Activated B cell treated with CpG ODN at 0.5 μM for 24 hours (primary cell): Measurements from ENCODE around the gene TNXB. TPM values are rescaled to one million over a fixed set of nuclear protein-coding genes. Genes with fewer than 3 reads are reported as not detected.

ENCODE experiments used
- ATAC-seq: fragments of 200-7000 bp; cut with Tn5 transposase; one replicate; pipeline ENCODE4 v1.10.0; 2021; ENCODE audit warnings: low read depth, mild to moderate bottlenecking, moderate library complexity
- CTCF ChIA-PET: fragments of 350-600 bp; sonication (Branson Sonifier 250); formaldehyde crosslinking; loops from one replicate; lab custom pipeline; 2021; ENCODE audit warnings: antibody characterized with exemption; lab: Charles Lee
- POLR2A ChIA-PET: fragments of 350-600 bp; sonication (Branson Sonifier 250); formaldehyde crosslinking; loops from one replicate; lab custom pipeline; 2021; ENCODE audit warnings: antibody characterized with exemption; lab: Charles Lee
- DNase-seq: peaks from one replicate; pipeline ENCODE4 v3.0.0; 2022
- H3K27ac Mint-ChIP-seq: one replicate; pipeline ENCODE4 v1.8.0; 2020; ENCODE audit warnings: mixed read lengths
- H3K27me3 Mint-ChIP-seq: one replicate; pipeline ENCODE4 v1.8.0; 2021; ENCODE audit warnings: mixed read lengths
- H3K36me3 Mint-ChIP-seq: one replicate; pipeline ENCODE4 v1.8.0; 2021; ENCODE audit warnings: low read depth, mixed read lengths
- H3K4me1 Mint-ChIP-seq: one replicate; pipeline ENCODE4 v1.8.0; 2021; ENCODE audit warnings: mixed read lengths
- H3K4me3 Mint-ChIP-seq: one replicate; pipeline ENCODE4 v1.8.0; 2020; ENCODE audit warnings: mild to moderate bottlenecking, mixed read lengths
- H3K9me3 Mint-ChIP-seq: one replicate; pipeline ENCODE4 v1.8.0; 2020; ENCODE audit warnings: mixed read lengths
- intact Hi-C: fragments of 100-400 bp; cut with micrococcal nuclease; formaldehyde crosslinking; loops from one replicate; pipeline ENCODE4 v1.15.1; 2024
- total RNA-seq: library from RNA; stranded (reverse); gene quantifications from 2 replicates; pipeline ENCODE4 v1.2.3, GENCODE V29; 2022
- TF ChIP-seq, protein P1 (sequence below): fragments of 200-600 bp; IDR thresholded peaks from one replicate; pipeline ENCODE4 v1.8.0; 2022; ENCODE audit warnings: antibody characterized with exemption, mild to moderate bottlenecking

The TNXB gene
- total RNA-seq, 1 donor from 2014 or later = 12.4 TPM

DNA sequence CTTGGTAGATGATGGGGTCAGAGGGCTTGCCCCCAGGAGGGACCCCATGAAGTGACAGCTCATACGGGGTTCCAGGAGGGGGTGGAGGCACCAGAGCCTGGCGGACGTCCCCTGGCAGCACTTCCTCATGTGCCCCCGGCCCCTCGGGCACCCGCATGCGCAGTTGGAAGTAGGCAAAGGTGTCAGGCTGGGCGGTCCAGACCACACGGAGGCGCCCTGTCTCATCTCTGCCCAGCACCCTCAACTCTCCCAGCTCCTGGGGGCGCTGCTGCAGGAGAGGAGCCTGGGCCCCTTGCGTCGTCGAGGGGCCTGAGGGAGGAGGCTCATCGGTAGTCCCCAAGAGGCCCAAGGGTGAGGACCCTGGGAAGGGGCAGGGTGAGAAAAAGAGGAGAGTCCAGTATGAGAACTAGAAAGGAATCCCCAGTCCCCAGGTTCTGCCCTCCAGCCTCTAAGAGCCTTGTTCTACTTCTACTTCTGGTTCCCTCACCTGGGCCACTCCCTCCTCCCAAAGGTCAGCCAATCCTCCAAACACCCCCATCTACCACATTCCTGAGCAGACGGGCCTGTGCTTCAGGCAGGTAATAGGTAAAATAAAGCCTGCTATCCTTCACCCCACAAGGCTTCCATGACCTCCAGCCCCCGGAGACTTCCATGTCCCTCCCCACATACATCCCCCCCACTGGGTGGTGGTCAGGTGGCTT is 23.2 kb downstream of the TNXB start:
- TF ChIP-seq, protein P1, sequence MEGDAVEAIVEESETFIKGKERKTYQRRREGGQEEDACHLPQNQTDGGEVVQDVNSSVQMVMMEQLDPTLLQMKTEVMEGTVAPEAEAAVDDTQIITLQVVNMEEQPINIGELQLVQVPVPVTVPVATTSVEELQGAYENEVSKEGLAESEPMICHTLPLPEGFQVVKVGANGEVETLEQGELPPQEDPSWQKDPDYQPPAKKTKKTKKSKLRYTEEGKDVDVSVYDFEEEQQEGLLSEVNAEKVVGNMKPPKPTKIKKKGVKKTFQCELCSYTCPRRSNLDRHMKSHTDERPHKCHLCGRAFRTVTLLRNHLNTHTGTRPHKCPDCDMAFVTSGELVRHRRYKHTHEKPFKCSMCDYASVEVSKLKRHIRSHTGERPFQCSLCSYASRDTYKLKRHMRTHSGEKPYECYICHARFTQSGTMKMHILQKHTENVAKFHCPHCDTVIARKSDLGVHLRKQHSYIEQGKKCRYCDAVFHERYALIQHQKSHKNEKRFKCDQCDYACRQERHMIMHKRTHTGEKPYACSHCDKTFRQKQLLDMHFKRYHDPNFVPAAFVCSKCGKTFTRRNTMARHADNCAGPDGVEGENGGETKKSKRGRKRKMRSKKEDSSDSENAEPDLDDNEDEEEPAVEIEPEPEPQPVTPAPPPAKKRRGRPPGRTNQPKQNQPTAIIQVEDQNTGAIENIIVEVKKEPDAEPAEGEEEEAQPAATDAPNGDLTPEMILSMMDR = no peak
- ATAC-seq = no peak
- H3K4me3 Mint-ChIP-seq = no peak overlapping the region
- ChIA-PET POLR2A (no interaction called here), CTCF (no interaction called here)
- H3K27me3 Mint-ChIP-seq = peaks cover 55% of the 10 kb centered on the region
- H3K36me3 Mint-ChIP-seq = no peaks in the 10 kb centered on the region
- intact Hi-C loops = no loop called here
- H3K9me3 Mint-ChIP-seq = no peaks in the 10 kb centered on the region
- no peak overlapping the region for H3K27ac Mint-ChIP-seq
- peaks cover 10% of the 10 kb centered on the region for H3K4me1 Mint-ChIP-seq
- no peak for DNase-seq

DNA sequence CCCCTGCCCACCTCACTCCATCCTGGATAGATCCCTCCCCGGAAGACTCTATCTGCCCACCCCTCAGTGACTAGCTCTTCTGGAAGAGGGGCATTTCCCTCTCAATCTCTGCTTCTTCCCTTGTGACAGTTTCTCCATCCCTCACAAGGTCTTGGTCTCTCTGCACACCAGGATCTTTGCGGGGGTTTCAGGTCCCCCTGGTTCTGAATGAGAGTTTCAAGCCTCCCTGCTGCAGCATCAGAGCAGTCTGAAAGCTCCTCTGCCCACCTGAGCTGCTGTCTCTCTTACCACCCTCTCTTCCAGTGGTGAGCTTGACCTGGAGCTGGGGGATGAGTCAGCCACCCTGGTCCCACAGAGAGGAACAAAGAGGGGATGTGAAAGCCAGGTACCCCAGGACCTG is 24.4 kb downstream of the TNXB start:
- peaks cover 57% of the 10 kb centered on the region for H3K27me3 Mint-ChIP-seq
- H3K4me1 Mint-ChIP-seq = peaks cover 10% of the 10 kb centered on the region
- TF ChIP-seq, protein P1 = no peak
- no peak overlapping the region for H3K27ac Mint-ChIP-seq
- no peak overlapping the region for H3K4me3 Mint-ChIP-seq
- H3K36me3 Mint-ChIP-seq = no peaks in the 10 kb centered on the region
- CTCF ChIA-PET = no interaction called here
- intact Hi-C loops = no loop called here
- DNase-seq (no peak), ATAC-seq (no peak)
- POLR2A ChIA-PET = no interaction called here
- H3K9me3 Mint-ChIP-seq = no peaks in the 10 kb centered on the region

DNA sequence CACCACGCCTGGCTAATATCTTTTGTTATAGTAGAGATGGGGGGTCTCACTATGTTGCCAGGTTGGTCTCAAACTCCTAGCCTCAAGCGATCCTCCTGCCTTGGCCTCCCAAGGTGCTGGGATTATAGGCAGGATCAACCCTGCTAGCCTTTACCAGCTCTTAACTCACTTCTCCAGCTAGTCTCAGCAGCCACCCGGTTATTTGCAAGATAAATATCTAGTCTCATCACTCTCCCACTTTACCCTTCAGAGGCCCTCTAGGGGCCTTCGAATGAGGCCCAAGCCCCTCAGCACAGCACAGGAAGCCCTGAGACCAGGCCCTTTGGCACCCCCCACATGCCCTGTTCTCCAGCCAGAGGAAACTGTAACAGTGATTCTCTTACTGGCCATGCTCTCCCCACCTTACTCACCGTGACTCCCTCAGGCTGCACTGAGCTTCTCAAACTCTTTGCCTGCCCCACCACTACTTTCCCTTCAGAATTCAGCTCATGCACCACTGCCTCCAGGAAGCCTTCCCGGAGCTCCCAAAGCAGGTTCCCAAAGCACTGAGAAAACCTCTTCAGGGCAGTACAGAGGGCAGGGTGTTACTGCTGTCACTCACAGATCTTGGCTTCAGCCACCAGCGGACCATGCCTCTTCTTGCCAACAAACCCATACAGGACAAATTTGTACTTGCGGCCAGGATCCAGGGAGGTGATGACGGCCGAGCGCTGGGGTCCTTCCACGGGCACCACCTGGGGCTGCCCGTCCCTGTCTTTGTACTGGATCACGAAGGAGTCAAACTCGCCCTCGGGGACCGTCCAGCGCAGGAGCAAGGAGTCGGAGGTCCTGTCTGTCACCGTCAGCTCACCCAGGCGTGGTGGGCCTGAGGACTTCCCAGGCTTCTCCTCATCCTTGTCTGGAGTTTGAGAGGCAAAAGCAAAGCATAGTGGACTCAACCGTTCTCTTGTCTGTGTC is 25.0 kb downstream of the TNXB start:
- intact Hi-C loops = no loop called here
- DNase-seq (no peak), ATAC-seq (no peak)
- H3K4me1 Mint-ChIP-seq = peaks cover 10% of the 10 kb centered on the region
- peaks cover 57% of the 10 kb centered on the region for H3K27me3 Mint-ChIP-seq
- TF ChIP-seq, protein P1 = no peak
- no peaks in the 10 kb centered on the region for H3K9me3 Mint-ChIP-seq
- no peak overlapping the region for H3K27ac Mint-ChIP-seq
- CTCF ChIA-PET = no interaction called here
- no peaks in the 10 kb centered on the region for H3K36me3 Mint-ChIP-seq
- H3K4me3 Mint-ChIP-seq = no peak overlapping the region
- POLR2A ChIA-PET = no interaction called here

DNA sequence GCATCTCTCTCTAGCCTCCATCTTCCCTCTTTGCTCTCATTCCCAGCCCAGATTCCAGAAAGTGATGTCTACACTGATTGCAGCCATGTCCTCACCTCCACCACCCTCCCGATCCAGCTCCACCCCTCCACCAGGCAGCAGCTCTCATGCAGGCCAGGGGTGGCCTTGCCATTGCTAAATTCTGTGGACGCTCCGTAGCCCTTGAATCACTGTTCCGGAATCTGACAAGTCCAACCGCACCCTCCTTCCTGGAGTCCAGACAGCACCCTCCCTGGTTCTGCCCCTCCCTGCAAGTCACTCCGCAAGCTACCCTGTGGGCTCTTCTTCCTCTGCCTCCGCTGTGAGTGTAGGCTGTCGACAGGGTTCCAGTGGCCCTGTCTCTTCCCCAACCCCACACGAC is 26.2 kb downstream of the TNXB start:
- Mint-ChIP-seq H3K27me3 (peaks cover 54% of the 10 kb centered on the region), H3K9me3 (no peaks in the 10 kb centered on the region), H3K27ac (no peak overlapping the region), H3K4me1 (peaks cover 10% of the 10 kb centered on the region), H3K4me3 (no peak overlapping the region), H3K36me3 (no peaks in the 10 kb centered on the region)
- TF ChIP-seq, protein P1 = no peak
- ATAC-seq = no peak
- CTCF ChIA-PET = no interaction called here
- POLR2A ChIA-PET = no interaction called here
- intact Hi-C loops = no loop called here
- DNase-seq = no peak

DNA sequence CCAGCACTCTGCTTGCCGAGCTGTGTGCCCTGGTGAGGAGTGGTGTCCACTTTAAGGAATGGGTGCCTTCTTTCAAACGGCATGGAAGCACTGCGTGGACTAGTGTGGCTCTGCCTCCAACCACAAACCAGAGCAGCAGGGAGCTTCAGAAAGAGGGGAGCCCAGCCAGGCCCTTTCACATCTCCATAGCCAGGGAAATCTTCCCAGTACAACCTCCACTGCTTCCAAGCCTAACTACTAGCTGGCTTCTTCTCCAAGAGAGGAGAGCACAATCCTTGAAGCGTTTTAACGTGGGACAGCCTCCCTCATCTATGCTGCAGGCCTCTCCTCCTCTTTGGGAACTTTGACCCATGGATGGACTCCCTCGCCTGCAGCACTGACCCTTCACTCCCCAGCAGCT is 26.7 kb downstream of the TNXB start:
- Mint-ChIP-seq H3K27ac (no peak overlapping the region), H3K27me3 (peaks cover 54% of the 10 kb centered on the region), H3K9me3 (no peaks in the 10 kb centered on the region), H3K4me3 (no peak overlapping the region), H3K36me3 (no peaks in the 10 kb centered on the region), H3K4me1 (peaks cover 10% of the 10 kb centered on the region)
- intact Hi-C loops = no loop called here
- TF ChIP-seq, protein P1 = no peak
- POLR2A ChIA-PET = no interaction called here
- CTCF ChIA-PET = no interaction called here
- DNase-seq (no peak), ATAC-seq (no peak)
